ENCODE data around the gene NUP37.
"Not testable (repeated sequence)": the region's sequence is repeated elsewhere in the genome, so short reads cannot be mapped to it uniquely, and the experiment has no call there.

The NUP37 gene

GRCh38 chr12:102089228-102089835 lies 30.6 kb downstream of the NUP37 start:
- DNase-seq (ENCODE audit: low read depth): not testable (repeated sequence)

DNA sequence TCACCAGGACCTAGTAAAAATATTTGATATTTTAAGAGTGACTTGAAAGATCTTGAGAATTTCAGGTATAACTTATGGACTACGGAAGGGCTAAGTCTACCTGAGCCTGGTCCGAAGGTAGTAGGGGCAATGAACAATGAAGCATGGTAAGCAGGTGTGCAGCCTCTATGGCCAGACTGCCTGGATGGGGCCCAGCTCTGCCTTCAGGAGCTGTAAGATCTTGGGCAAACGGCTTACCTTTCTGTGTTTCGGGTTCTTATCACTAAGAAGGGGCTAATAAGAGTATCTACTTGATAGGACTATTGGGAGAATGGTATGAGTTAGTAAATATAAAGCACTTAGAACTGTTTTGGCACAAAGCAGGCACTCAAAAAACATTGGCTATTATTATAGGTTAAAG lies 39.1 kb downstream of the NUP37 start:
- DNase-seq (ENCODE audit: low read depth): no peak

- not testable (repeated sequence) for DNase-seq (ENCODE audit: low read depth)
Measured at GRCh38 chr12:102072092-102072491, 47.8 kb downstream of the NUP37 start.

- no peak for DNase-seq (ENCODE audit: low read depth)
Measured at GRCh38 chr12:102069707-102070106, 50.2 kb downstream of the NUP37 start.

GRCh38 chr12:102067574-102068258 lies 52.2 kb downstream of the NUP37 start:
- no peak for DNase-seq (ENCODE audit: low read depth)

DNA sequence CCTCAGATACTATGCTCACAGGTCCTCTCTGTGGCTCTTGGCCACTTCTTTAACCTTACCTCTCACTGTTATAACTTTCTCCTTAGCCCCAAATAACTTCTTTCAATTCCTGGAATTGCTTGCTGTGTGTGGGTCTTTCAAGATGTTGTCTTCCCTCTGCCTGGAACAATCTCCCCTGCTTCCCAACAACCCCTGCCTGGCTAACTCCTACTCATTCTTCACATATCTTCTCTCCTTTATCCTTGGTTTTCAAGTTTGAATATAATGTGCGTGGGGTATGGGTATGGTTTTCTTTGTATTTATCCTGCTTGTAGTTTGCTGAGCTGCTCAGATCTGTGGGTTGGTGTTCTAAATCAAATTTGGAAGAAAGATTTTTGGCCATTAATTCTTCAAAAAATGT lies 55.4 kb downstream of the NUP37 start:
- no peak for DNase-seq (ENCODE audit: low read depth)

- DNase-seq (ENCODE audit: low read depth): no peak
Measured at GRCh38 chr12:102063069-102063468, 56.8 kb downstream of the NUP37 start.

DNA sequence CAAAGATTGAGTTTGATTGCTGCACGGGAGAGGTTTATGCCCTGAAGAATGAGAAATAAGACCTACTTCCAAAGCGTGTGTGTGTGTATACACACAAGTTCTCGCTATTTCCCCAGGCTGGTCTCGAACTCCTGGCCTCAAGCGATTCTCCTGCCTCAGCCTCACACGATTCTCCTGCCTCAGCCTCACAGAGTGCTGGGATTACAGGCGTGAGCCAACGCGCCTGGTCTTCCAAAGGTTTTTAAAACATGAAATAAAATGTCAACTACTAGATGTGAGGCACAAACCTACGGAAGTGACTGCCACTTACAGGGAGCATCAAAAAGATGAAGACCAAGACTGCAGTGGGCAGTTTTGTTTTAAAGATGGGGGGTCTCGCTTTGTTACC lies 57.5 kb downstream of the NUP37 start:
- no peak for DNase-seq (ENCODE audit: low read depth)

DNA sequence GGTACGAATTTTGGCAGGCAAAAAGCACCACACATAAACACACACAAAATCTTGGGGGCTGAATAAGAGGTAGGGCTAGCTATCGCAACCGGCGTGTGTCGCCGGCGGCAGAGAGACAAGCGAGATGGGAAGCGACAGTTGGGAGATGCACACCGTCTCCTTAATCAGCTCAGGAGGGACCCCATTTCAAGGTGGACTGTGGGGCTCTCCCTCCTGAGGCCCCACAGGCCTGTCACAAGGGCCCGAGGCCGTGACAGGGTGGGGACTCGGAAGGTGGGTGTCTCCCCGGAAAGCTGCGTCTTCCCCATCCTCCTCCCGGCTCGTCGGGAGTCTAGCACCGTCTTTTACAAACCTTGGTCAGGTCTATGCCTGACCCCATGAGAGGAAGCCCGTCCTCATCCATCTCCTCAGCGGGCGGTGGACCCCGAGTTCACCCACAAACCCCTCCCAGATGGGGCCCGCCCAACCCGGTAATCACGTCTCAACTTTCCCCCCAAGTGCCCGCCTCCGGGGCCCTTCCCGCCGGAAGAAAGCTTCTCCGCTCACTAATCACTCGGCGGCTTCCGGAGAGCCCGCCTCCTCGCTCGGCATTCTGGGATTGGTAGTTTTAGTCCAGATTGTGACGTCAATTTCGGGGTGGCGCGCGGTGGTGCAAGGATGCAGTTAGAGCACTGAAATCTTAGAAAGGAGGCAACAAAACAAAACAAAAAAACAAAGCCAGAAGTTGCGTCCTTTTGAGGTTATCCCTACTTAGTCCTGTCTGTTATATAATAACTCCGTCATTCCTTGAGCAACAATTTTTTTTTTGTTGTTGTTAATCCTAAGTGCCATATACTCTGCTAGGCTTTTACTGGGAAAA lies 58.1 kb downstream of the NUP37 start, which contains the start of gene WASHC3:
Gene WASHC3, minus strand, starts transcription at position 432 of the 859 bp plus-strand sequence. Its CDS starts 29 bp downstream, at position 403.
- DNase-seq (ENCODE audit: low read depth): peak; percentile 93

- no peak for DNase-seq (ENCODE audit: low read depth)
Measured at GRCh38 chr12:102061096-102061559, 58.8 kb downstream of the NUP37 start.

DNA sequence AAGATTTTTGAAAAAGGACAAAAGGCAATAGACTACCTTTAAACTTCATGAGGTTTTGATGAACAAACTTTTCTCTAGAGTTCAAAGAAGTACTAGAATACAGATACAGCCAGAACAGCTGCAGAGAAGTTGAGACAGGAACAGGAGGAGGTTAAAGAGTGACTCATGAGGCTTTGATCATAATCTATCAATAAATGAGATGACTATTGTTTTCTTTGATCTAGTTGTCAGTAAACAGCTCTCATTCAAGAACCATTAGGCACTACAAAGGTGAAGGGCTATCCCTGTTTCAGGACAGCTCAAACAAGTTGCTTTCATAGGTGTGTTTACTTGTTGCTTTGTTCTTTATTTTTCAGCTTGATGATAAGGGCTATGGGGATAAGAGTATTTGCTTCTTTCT lies 60.6 kb downstream of the NUP37 start:
- DNase-seq (ENCODE audit: low read depth): peak; percentile 12

DNA sequence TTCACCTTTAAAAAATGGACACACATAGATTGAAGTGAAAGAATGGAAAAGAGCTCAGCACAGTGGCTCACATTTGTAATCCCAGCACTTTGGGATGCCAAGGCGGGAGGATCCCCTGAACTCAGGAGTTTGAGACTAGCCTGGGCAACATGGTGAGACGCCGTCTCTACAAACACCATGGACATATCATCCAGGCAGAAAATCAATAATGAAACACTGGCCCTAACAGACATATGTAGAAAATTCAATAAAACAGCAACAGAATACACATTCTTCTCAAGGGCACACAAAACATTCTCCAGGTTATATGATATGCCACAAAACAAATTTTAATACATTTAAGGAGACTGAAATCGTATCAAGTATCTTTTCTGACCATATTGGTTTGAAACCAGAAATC lies 65.6 kb downstream of the NUP37 start:
- DNase-seq (ENCODE audit: low read depth): no peak

DNA sequence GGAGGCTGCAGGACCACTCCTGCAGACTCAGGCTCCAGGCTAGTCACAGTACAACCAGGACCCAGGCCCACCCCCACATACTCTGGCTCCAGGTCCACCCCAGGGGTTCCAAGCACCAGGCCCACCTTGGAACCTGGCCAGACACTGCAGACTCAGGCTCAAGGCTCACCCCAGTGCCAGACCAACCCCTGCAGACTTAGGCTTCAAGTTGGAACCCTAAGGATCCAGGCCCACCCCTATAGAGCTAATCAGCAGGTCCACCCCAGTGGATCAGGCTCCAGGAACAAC lies 66.9 kb downstream of the NUP37 start:
- no peak for DNase-seq (ENCODE audit: low read depth)

GRCh38 chr12:102052192-102053061 lies 67.5 kb downstream of the NUP37 start:
- DNase-seq (ENCODE audit: low read depth): no peak

DNA sequence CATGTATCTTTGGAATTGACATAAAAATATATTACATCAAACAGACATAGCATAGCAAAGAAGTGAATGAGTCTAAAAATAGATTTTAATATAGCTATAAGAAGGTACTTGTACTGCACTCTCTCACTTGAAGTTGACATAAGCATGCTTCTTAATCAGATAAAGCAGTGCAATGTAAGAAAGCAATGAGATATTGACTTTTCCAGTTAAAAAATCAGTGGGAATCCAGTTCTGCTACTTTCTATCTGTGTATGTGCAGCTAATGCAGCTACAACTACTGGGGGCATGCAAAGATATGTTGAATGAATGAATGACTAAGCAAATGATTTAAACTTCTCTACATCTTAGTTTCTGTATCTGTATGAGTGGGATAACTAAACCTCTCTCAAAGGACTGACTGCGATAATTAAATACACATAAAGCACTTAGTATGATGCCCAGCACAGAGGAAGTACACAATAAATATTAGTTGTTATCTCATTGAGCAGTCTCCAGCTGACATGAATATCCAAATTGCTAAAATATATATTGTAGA lies 68.4 kb downstream of the NUP37 start:
- DNase-seq (ENCODE audit: low read depth): no peak

DNA sequence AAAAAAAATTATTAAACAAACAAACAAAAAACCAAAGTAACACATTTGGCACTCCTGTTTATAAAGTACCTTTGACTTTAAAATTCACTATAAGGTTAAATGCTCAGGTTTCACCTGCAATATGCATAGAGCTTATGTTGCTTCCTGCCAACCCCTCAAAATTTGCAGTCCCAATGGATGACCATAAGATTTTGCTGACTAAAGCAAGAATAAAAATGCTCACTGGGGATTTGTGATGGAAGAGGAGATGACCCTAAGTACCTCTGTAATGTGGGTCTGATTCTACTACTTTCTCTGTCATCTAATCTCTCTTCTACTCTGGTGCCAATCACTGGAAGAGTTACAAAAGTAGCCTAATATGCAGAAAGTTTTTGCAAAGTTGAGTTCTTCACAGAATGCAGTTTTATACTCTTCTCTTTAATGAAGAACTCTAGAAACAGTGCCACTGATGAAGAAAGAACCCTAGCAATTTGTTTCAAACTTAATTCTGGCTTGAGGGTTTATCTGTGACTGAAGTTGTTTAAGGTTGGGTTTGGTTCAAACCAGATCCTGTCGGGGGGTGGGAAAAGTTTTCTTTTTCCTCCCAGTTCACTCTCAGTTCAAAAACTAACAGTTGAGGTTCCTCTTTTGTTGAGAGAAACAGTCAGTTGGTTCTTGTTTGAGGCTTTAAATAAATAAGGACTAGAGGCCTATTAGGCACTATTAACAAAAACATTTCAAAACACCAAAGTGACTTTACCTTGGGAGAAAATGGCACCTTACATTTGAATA lies 69.1 kb downstream of the NUP37 start:
- DNase-seq (ENCODE audit: low read depth): no peak

GRCh38 chr12:102043928-102044327 lies 76.0 kb downstream of the NUP37 start:
- DNase-seq (ENCODE audit: low read depth): no peak

DNA sequence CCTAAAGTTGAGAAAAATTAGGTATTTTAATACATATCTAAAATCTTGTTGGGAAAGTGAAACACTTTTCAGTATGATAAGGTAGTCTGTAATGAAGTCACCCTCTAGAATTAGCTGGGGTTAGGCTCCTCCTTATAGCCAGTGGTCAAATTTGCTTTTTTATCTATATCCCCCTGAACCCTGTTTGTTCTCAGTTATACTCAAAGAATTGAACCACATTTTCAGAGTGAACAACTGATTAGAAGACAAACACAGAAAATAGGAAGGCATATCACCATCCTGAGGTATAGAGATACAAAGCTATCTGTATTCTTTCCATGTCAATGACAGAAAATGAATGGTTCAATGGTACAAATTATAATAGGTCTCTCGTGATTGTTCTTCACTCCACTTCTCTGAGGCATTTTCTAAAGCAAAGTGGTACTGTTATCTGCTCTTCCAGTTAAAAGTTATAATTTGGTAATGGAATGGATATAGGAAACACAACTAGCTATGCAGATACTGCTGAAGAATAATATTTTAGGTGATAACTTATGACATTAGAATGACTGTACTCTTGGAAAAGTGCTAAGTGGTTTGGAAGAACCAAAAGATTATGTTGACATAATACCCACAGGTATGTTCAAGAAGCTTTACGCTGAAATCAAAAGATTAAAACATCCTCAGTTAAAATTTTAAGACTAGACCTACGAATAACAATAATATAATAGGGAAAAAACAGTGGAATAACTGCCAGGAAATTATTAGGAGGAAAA lies 85.7 kb downstream of the NUP37 start:
- no peak for DNase-seq (ENCODE audit: low read depth)

DNA sequence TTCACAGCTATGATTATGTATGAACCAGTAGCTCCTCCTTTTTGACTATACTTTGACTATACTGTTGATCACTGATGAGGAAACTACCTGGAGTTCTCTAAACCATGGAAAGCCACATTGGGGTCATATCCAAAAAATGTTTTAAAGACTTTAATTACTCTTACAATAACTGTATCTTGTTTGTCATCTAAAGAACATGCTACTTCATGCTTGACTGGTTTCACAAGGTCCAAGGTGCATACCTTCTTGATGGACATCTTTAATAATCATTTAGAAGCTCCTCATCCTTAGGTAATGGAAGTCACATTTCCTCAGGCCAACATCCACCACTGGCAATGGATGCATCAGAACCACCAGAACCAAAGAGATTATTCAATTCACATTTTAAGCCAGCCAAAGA lies 88.1 kb downstream of the NUP37 start:
- DNase-seq (ENCODE audit: low read depth): no peak

- no peak for DNase-seq (ENCODE audit: low read depth)
Measured at GRCh38 chr12:102029141-102029540, 90.8 kb downstream of the NUP37 start.

All from stimulated activated CD4-positive, alpha-beta T cell treated with anti-CD3 and anti-CD28 coated beads, Interleukin-2, amount 100 ng/mL, for 4 hours (primary cell).